Spleen (tissue), 11 donors: Measurements from ENCODE around the gene VPS52. TPM values are rescaled to one million over a fixed set of nuclear protein-coding genes. Genes with fewer than 3 reads are reported as not detected.

Experiments
- DNase-seq: peaks from one replicate; pipeline ENCODE4 v3.0.0-alpha.2; 2020
- H3K27ac ChIP-seq, 8 donors: fragments of 200-600 bp; sonication (generic) in 7 of 8; 1 replicate in 4 of 8; 2 replicates in 4 of 8; pipeline versions ENCODE4 v1.5.0 to v1.8.0; 2016 to 2021; ENCODE audit warnings: inconsistent platforms in 4 of 8, mild to moderate bottlenecking in 4 of 8, moderate library complexity in 1 of 8
- H3K27me3 ChIP-seq, 7 donors: fragments of 200-600 bp; sonication (generic) in 6 of 7; replicated peaks in 1 of 7; 1 replicate in 4 of 7; 2 replicates in 3 of 7; pipeline versions ENCODE4 v1.5.0 to v1.8.0; 2016 to 2021; ENCODE audit warnings: inconsistent platforms in 3 of 7, mild to moderate bottlenecking in 1 of 7
- H3K36me3 ChIP-seq, 6 donors: fragments of 200-600 bp; sonication (generic) in 5 of 6; 1 replicate in 4 of 6; 2 replicates in 2 of 6; pipeline versions ENCODE4 v1.5.0 to v1.8.0; 2016 to 2021; ENCODE audit warnings: inconsistent platforms in 2 of 6
- H3K4me1 ChIP-seq, 6 donors: fragments of 200-600 bp; sonication (generic) in 5 of 6; 1 replicate in 3 of 6; 2 replicates in 3 of 6; pipeline versions ENCODE4 v1.5.0 to v1.8.0; 2016 to 2021; ENCODE audit warnings: inconsistent platforms in 3 of 6
- H3K4me3 ChIP-seq, 8 donors: fragments of 200-600 bp; sonication (generic) in 7 of 8; 1 replicate in 4 of 8; 2 replicates in 4 of 8; pipeline versions ENCODE4 v1.5.0 to v1.8.0; 2016 to 2021; ENCODE audit warnings: inconsistent platforms in 4 of 8, mild to moderate bottlenecking in 4 of 8, moderate library complexity in 2 of 8
- H3K9me3 ChIP-seq, 8 donors: fragments of 200-600 bp; sonication (generic) in 7 of 8; 1 replicate in 4 of 8; 2 replicates in 4 of 8; pipeline versions ENCODE4 v1.5.0 to v1.8.0; 2016 to 2021; ENCODE audit warnings: inconsistent platforms in 4 of 8
- POLR2A ChIP-seq, 3 donors: fragments of 450-650 bp; IDR thresholded peaks; one replicate each; pipeline ENCODE4 v1.5.1; 2017; ENCODE audit warnings: antibody characterized with exemption in 3 of 3, mild to moderate bottlenecking in 1 of 3
- POLR2AphosphoS5 ChIP-seq, 3 donors: sonication (generic); formaldehyde crosslinking; IDR thresholded peaks; one replicate each; pipeline ENCODE4 v1.5.1; 2017; ENCODE audit warnings: antibody characterized with exemption in 3 of 3
- WGBS, 5 donors: extraction: QIAGEN DNeasy Blood & Tissue Kit in 3 of 5; methylation state at CpG; one replicate each; pipeline versions ENCODE4 v1.1.5 to v1.1.7; 2013 to 2018; 5-methylcytosine and 5-hydroxymethylcytosine counted together
- intact Hi-C: fragments of 100-400 bp; cut with DNase I; formaldehyde crosslinking; loops from one replicate; pipeline ENCODE4 v1.15.0; 2023; ENCODE audit warnings: low total_unique reads
- polyA plus RNA-seq, 3 donors: library from polyadenylated mRNA; stranded (reverse); fragments of 200-250 nt; gene quantifications; one replicate each; pipeline ENCODE4 v1.2.1, GENCODE V29; 2013
- total RNA-seq, 7 donors: library from RNA; depleted of rRNA in 3 of 7; stranded (reverse); fragments of >200 nt in 3 of 7; fragmentation: NEBNext Ultra II Directional in 4 of 7; extraction: Animal tissue kit (Norgen Biotek cat#: 25700) in 4 of 7; gene quantifications; one replicate each; pipeline versions ENCODE4 v1.1.0 to v1.2.1, GENCODE V29; 2016 to 2021
- TF ChIP-seq, protein P1 (sequence below), 11 experiments: fragments of 200-600 bp in 7 of 11; fragments of 450-650 bp in 4 of 11; sonication (generic) in 4 of 11; IDR thresholded peaks in 8 of 11; conservative IDR thresholded peaks in 3 of 11; 1 replicate in 7 of 11; 2 replicates in 4 of 11; pipeline versions ENCODE4 v1.4.0 to v1.8.0; 2016 to 2021; ENCODE audit warnings: antibody characterized with exemption in 11 of 11, inconsistent platforms in 4 of 11, mild to moderate bottlenecking in 1 of 11
- donor health status: healthy with polysubstance abuse.
- donor health status: DM: no; HTN: no; CAD: no; lungs with moderate emphysema.
- donor health status: DM: no; HTN: no; CAD: no.
- donor health status: Bipolar disorder and iron deficiency.
- donor health status: healthy.
- donor health status: DM: no; HTN: no; CAD: no.
- donor health status: DM: yes; HTN: yes; CAD: no.

VPS52 gene
- total and polyA plus RNA-seq, 10 donors = 31.7 to 87.7 (median 54.1) TPM

DNA sequence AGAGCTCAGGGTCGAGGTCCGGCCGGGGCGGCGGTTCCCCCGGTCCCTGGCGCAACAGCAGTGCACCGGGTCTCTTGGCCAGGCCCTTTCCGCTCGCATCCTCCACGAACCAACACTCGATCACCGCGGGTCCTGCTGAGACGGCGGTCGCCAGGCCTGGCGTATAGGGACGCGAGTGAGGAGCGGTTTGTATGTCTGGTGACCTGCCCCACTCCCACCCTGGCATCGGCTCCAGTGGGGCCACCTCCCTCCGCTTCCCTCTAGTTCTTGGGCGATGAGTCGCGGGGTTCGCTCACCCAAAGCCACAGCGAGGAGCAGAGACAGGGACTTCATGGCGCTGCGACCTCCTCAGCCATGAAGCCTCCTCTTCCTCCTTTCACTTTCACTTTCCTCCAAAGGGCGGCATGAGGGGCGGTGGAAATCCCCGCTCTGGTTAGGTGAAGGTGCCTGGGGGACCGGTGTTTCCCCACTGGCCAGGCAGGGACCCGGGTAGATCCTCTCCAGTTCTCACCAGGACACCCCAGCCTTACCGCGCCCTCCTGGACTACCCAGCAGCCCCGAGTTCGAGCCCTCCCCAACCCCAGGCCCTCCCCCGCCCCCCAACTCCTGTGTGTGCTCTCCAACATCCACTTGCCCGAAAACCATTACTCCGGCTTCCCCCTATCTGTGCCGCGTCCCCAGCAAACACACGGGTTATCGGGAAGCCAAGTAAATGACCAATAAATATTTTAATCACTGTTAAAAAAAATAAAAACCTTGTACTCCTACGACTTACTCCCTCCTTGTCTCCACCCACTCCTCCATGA is 42.2 kb upstream of the VPS52 start, which contains the start of gene TAPBP:
TAPBP (minus strand) TSS at position 370 of the 806 bp plus-strand sequence; CDS start at position 333, 37 bp downstream.
- Histone ChIP-seq H3K36me3 (peaks cover 2 to 59% (median 30%) of the 10 kb centered on the region in 6 donors), H3K4me3 (peak within 1 kb of the TSS; percentile 62 to 98 (median 80)), H3K4me1 (peaks cover 52 to 84% (median 77%) of the 10 kb centered on the region in 6 donors), H3K27ac (peak within 1 kb of the TSS; percentile 95 to 100 (median 99)), H3K9me3 (no peaks in the 10 kb centered on the region), H3K27me3 (no peaks in the 10 kb centered on the region)
- TF ChIP-seq, protein P1, sequence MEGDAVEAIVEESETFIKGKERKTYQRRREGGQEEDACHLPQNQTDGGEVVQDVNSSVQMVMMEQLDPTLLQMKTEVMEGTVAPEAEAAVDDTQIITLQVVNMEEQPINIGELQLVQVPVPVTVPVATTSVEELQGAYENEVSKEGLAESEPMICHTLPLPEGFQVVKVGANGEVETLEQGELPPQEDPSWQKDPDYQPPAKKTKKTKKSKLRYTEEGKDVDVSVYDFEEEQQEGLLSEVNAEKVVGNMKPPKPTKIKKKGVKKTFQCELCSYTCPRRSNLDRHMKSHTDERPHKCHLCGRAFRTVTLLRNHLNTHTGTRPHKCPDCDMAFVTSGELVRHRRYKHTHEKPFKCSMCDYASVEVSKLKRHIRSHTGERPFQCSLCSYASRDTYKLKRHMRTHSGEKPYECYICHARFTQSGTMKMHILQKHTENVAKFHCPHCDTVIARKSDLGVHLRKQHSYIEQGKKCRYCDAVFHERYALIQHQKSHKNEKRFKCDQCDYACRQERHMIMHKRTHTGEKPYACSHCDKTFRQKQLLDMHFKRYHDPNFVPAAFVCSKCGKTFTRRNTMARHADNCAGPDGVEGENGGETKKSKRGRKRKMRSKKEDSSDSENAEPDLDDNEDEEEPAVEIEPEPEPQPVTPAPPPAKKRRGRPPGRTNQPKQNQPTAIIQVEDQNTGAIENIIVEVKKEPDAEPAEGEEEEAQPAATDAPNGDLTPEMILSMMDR (IDR thresholded peaks at IDR 0.05 in 8 of 11, conservative IDR thresholded peaks at IDR 0.05 in 3 of 11) = no peak
- TF ChIP-seq POLR2AphosphoS5 (IDR thresholded peaks at IDR 0.05) (peak; percentile 89 to 92 (median 91)), POLR2A (IDR thresholded peaks at IDR 0.05) (peak in 1 of 3 donors; percentile 55)
- DNase-seq = peak; percentile 92
- intact Hi-C loops = no loop called here
- 0 to 1% (median 1%) methylated on average over 24 to 47 of the region's 47 CpGs for WGBS, 5 donors

DNA sequence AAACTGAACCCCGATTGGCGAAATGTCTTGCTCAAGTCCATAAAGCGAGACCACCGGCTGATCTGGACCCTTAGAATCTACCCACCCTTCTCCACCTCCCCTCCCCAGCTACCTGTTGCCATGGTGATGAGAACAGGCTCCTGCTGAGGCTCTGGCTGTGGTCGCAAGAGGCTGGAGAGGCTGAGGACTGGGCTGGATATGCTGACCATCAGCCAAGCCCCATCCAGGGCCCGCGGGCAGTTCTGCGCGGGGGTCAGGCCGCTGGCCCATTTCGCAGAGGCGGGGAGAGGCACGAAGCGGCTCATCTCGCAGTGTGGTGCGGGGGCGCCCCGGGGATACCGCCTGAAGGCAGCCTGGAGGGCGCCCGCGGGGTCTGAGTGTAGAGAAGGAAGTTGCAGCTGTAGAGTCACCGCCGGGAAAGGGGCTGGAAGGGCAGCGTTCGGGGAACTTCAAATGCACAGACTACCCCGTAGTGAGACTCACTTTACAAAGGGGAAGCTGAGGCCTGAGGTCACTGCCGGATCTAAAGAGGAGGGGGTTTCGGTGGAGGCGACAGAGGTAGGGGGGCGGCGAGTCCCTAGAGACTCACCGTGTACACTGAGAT is 41.5 kb upstream of the VPS52 start:
- TF ChIP-seq, protein P1 (IDR thresholded peaks at IDR 0.05 in 8 of 11, conservative IDR thresholded peaks at IDR 0.05 in 3 of 11) = peak in 1 of 11 experiments; percentile 7
- TF ChIP-seq POLR2A (IDR thresholded peaks at IDR 0.05) = no peak
- TF ChIP-seq POLR2AphosphoS5 (IDR thresholded peaks at IDR 0.05) = no peak
- peaks cover 45 to 84% (median 77%) of the 10 kb centered on the region in 6 donors for H3K4me1 ChIP-seq
- H3K27me3 ChIP-seq = no peaks in the 10 kb centered on the region
- intact Hi-C loops = no loop called here
- peaks cover 0 to 60% (median 30%) of the 10 kb centered on the region in 6 donors for H3K36me3 ChIP-seq
- DNase-seq = peak; percentile 94
- H3K4me3 ChIP-seq = peak overlapping the region; percentile 62 to 98 (median 80)
- peak overlapping the region; percentile 95 to 100 (median 99) for H3K27ac ChIP-seq
- no peaks in the 10 kb centered on the region for H3K9me3 ChIP-seq
- 0 to 1% (median 0%) methylated on average over 13 to 33 of the region's 33 CpGs for WGBS, 5 donors

- H3K4me1 ChIP-seq = peaks cover 44 to 88% (median 79%) of the 10 kb centered on the region in 6 donors
- H3K36me3 ChIP-seq = peaks cover 0 to 67% (median 33%) of the 10 kb centered on the region in 6 donors
- peak overlapping the region; percentile 62 to 98 (median 80) for H3K4me3 ChIP-seq
- intact Hi-C loops = no loop called here
- peak overlapping the region; percentile 95 to 100 (median 99) for H3K27ac ChIP-seq
- 9 to 14% (median 9%) methylated on average over 26 to 29 of the region's 29 CpGs for WGBS, 5 donors
- no peaks in the 10 kb centered on the region for H3K9me3 ChIP-seq
- TF ChIP-seq POLR2A (IDR thresholded peaks at IDR 0.05) = no peak
- TF ChIP-seq, protein P1 (IDR thresholded peaks at IDR 0.05 in 8 of 11, conservative IDR thresholded peaks at IDR 0.05 in 3 of 11) = no peak
- TF ChIP-seq POLR2AphosphoS5 (IDR thresholded peaks at IDR 0.05) = peak; percentile 22 to 73 (median 71)
- no peaks in the 10 kb centered on the region for H3K27me3 ChIP-seq
- DNase-seq = peak; percentile 92
Measured at GRCh38 chr6:33312361-33313104, 40.9 kb upstream of the VPS52 start.
